Esophagus (tissue), 2 donors: ENCODE results near the gene ERC1. TPM values are rescaled to one million over a fixed set of nuclear protein-coding genes. Genes with fewer than 3 reads are reported as not detected.
"Not testable (repeated sequence)": the region's sequence is repeated elsewhere in the genome, so short reads cannot be mapped to it uniquely, and the experiment has no call there.

Experiments used
- H3K27ac ChIP-seq, 2 donors: one replicate each; pipeline ENCODE4 v1.5.1; 2013; ENCODE audit warnings: low read depth in 2 of 2, mild to moderate bottlenecking in 2 of 2, inconsistent platforms in 1 of 2, low read length in 1 of 2, moderate library complexity in 1 of 2
- H3K27me3 ChIP-seq, 2 donors: one replicate each; pipeline ENCODE4 v1.6.1; 2013; ENCODE audit warnings: low read length in 2 of 2, control low read depth in 1 of 2, mild to moderate bottlenecking in 1 of 2; ENCODE audit not compliant: insufficient read depth in 2 of 2, control insufficient read depth in 1 of 2
- H3K36me3 ChIP-seq, 2 donors: one replicate each; pipeline ENCODE4 v1.6.1; 2013; ENCODE audit warnings: low read length in 1 of 2; ENCODE audit not compliant: control insufficient read depth in 2 of 2, insufficient read depth in 2 of 2
- H3K4me1 ChIP-seq, 2 donors: one replicate each; pipeline ENCODE4 v1.6.1; 2013; ENCODE audit warnings: low read length in 1 of 2; ENCODE audit not compliant: control insufficient read depth in 2 of 2, insufficient read depth in 2 of 2
- H3K4me3 ChIP-seq, 2 donors: one replicate each; pipeline ENCODE4 v1.5.1; 2013; ENCODE audit warnings: low read length in 2 of 2, mild to moderate bottlenecking in 2 of 2, low read depth in 1 of 2, moderate library complexity in 1 of 2
- H3K9me3 ChIP-seq, 2 donors: one replicate each; pipeline ENCODE4 v1.6.1; 2013; ENCODE audit warnings: mild to moderate bottlenecking in 2 of 2, low read depth in 1 of 2, low read length in 1 of 2, moderate library complexity in 1 of 2; ENCODE audit not compliant: control insufficient read depth in 2 of 2, insufficient read depth in 1 of 2
- WGBS, 2 donors: extraction: QIAGEN DNeasy Blood & Tissue Kit; methylation state at CpG; one replicate each; pipeline ENCODE4 v1.1.7; 2013; 5-methylcytosine and 5-hydroxymethylcytosine counted together
- polyA plus RNA-seq, 2 donors: library from polyadenylated mRNA; stranded (reverse); fragments of 200-250 nt; gene quantifications; one replicate each; pipeline ENCODE4 v1.2.3, GENCODE V29; 2013
- donor health status: healthy with polysubstance abuse.
- donor health status: Bipolar disorder and iron deficiency.

ERC1 gene
- polyA plus RNA-seq, 2 donors, result 6.4 to 8.7 TPM

DNA sequence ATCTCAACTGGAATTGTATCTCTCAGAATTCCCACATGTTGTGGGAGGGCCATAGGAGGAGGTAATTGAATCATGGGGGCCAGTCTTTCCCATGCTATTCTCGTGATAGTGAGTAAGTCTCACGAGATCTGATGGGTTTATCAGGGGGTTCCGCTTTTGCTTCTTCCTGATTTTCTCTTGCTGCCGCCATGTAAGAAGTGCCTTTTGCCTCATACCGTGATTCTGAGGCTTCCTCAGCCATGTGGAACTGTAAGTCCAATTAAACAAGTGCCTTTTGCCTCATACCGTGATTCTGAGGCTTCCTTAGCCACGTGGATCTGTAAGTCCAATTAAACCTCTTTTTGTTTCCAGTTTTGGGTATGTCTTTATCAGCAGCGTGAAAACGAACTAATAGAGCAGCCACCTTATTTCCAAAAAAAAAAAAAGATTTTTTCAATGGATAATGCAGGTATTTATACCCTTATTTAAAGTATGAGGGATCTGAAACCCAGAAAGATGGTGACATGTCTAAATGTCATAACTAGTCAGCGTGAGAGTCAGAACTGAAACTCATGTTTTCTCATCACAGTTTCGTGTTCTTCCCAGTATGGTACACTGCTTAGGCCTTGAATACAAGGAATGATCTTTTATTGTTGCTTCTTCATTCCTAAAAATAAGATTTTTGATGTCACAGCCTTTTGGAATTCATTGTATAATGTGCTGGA is 89.6 kb downstream of the ERC1 start:
- Histone ChIP-seq H3K27me3 (no peaks in the 10 kb centered on the region), H3K36me3 (peaks cover 0 to 2% of the 10 kb centered on the region in 2 donors), H3K9me3 (no peaks in the 10 kb centered on the region), H3K4me3 (no peak overlapping the region), H3K4me1 (no peaks in the 10 kb centered on the region), H3K27ac (no peak overlapping the region)
- WGBS, 2 donors, result 90 to 91% methylated on average over 11 of the region's 11 CpGs

DNA sequence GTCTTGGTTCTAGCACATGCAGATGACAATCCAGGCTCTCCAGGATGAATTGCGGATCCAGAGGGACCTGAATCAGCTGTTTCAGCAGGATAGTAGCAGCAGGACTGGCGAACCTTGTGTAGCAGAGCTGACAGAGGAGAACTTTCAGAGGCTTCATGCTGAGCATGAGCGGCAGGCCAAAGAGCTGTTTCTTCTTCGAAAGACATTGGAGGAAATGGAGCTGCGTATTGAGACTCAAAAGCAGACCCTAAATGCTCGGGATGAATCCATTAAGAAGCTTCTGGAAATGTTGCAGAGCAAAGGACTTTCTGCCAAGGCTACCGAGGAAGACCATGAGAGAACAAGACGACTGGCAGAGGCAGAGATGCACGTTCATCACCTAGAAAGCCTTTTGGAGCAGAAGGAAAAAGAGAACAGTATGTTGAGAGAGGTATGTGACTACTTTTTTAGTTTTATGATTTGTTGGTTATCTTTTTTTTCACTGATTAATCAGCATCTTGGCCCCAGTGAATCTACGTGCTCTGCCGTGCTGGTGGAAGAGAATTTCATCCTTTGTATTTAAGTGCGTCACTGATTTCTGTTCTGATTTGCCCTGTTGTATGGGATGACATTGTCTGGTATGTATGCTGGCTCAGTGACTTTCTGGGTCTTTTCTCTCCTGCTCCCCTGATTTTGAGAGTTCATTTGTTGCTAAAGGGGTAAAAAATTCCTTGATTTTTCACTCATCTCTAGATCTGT is 92.3 kb downstream of the ERC1 start:
- 74 to 81% methylated on average over 12 of the region's 12 CpGs for WGBS, 2 donors
- no peaks in the 10 kb centered on the region for H3K9me3 ChIP-seq
- no peak overlapping the region for H3K4me3 ChIP-seq
- peaks cover 0 to 2% of the 10 kb centered on the region in 2 donors for H3K36me3 ChIP-seq
- H3K27me3 ChIP-seq, result no peaks in the 10 kb centered on the region
- no peak overlapping the region for H3K27ac ChIP-seq
- H3K4me1 ChIP-seq, result no peaks in the 10 kb centered on the region

DNA sequence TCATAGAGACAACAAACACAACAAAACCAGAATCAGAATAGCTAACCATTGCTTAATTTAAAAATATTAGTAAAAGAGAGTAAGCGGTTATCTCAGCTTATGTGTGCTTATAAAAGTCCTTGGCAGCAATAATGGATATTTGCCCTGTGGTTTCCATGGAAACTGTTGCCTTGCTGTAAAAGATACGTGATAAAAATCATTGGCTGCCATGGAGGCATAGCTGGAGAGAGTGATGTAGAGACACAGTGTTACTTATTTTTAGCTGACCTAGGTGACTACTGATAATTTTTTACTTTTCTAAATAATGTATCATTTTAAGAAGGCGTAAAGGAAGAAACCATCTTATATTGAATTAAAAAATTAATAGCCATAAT is 92.9 kb downstream of the ERC1 start:
- no peak overlapping the region for H3K4me3 ChIP-seq
- peaks cover 0 to 2% of the 10 kb centered on the region in 2 donors for H3K36me3 ChIP-seq
- no peaks in the 10 kb centered on the region for H3K4me1 ChIP-seq
- 50 to 59% methylated on average over 3 of the region's 3 CpGs for WGBS, 2 donors
- no peak overlapping the region for H3K27ac ChIP-seq
- H3K9me3 ChIP-seq, result no peaks in the 10 kb centered on the region
- H3K27me3 ChIP-seq, result no peaks in the 10 kb centered on the region

DNA sequence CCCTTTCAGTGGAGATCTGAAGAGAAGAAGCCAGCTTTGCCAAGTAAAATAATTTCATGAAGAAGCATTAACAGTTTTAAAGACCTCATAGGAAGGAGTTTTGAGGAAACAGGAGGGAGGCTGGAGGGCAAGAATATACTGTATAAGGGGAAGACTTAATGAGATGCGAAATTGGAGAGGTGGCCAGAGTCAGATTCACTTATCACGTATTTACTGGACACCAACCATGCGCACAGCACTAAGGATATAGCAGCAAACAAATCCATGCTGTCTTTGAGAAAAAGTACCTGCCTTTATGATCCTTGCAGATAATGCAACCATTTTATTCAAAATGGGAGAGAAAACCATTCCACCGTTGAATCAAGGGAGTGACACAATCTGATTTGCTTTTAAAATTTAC is 100.3 kb downstream of the ERC1 start:
- 70 to 82% methylated on average over 4 of the region's 4 CpGs for WGBS, 2 donors
- Histone ChIP-seq H3K27ac (no peak overlapping the region), H3K27me3 (no peaks in the 10 kb centered on the region), H3K4me3 (no peak overlapping the region), H3K9me3 (no peaks in the 10 kb centered on the region), H3K4me1 (no peaks in the 10 kb centered on the region), H3K36me3 (no peaks in the 10 kb centered on the region)

DNA sequence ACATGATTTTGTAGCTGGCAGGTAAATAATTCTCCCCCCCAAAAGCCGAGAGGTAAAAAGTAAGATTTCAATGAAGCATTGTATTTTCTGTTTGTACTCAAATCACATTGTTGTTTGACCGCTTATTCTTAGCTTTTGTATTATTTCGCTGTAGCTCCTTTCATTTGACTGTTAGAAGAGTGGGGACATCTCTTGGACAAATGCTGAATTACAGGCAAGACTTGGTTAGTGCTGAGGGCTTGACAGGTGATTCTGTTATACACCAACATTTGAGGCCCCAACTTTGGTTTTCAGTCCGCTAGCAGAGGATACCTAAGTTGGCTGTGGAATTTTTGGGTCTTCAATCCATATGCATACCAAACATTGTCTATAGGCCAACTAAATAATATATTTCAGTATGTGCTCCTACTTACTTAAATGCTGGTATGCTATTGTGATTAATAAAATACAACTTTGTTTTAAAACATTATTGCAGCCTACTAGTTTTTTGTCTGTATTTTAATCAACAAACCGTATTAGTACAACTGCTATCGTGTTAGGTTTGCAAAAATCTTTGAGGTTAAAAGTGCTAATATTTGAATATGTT is 102.2 kb downstream of the ERC1 start:
- H3K9me3 ChIP-seq, result no peaks in the 10 kb centered on the region
- WGBS, 2 donors, result 39 to 40% methylated on average over 6 of the region's 6 CpGs
- H3K4me1 ChIP-seq, result no peaks in the 10 kb centered on the region
- H3K4me3 ChIP-seq, result no peak overlapping the region
- no peaks in the 10 kb centered on the region for H3K27me3 ChIP-seq
- no peaks in the 10 kb centered on the region for H3K36me3 ChIP-seq
- H3K27ac ChIP-seq, result no peak overlapping the region

DNA sequence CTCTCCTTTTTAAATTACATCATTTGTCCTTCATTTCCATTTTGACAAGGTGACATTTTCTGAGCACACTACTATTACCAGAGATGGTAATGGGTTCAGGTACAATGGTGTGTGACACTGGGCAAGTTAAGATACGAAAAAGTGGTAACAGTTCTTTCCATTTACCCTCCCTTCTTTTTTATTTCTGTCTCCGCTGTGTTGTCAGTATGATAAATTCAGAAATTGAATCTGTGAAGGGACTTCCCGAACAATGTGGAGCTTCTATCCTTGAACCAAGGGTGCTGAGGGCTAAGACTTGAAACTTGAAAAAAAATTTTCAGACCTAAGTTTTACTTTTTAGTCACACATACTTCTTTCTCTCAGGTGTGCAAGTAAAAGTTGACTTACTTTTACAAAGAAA is 103.7 kb downstream of the ERC1 start:
- H3K36me3 ChIP-seq, result no peaks in the 10 kb centered on the region
- 87 to 89% methylated on average over 3 of the region's 3 CpGs for WGBS, 2 donors

DNA sequence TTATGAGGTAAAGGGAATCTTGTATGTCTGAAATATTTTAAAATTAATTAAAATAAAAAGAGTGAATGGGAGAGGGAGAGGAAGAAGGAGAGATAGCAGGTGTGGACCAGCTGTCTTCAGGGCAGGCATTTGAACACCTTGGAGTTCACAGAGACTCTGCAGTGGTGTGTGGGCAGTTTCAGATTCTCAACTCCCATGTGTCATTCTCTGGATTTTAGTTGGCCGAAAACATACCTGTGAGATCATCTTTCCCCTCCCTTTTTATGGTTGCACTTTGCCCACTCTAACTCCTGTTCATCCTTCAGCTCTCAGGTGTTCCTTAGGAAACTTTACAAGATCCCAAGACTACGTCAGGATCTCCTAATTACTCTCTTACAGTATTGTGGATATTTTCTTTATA is 108.1 kb downstream of the ERC1 start:
- H3K36me3 ChIP-seq, result no peaks in the 10 kb centered on the region

More for the DNA sequence above, 103.7 kb downstream of the ERC1 start:
- H3K9me3 ChIP-seq, result no peaks in the 10 kb centered on the region
- no peak overlapping the region for H3K27ac ChIP-seq
- no peaks in the 10 kb centered on the region for H3K4me1 ChIP-seq
- no peak overlapping the region for H3K4me3 ChIP-seq
- H3K27me3 ChIP-seq, result no peaks in the 10 kb centered on the region

DNA sequence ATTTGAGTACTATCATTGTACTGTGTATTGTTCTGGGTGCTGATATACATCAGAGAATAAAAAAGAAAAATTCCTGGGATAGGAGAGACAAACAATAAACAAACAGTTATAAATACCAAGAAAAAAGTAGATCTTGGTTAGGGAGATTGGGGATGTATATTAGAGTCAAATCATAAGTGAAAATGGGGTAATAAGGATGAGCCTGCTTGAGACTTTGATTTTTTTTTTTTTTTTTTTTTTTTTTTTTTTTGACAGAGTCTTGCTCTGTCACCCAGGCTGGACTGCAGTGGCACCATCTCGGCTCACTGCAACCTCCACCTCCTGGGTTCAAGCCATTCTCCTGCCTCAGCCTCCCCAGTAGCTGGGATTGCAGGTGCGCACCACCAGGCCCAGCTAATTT is 108.6 kb downstream of the ERC1 start:
- WGBS, 2 donors, result 90 to 96% methylated on average over 2 of the region's 2 CpGs
- H3K4me3 ChIP-seq, H3K9me3 ChIP-seq, H3K4me1 ChIP-seq, H3K27ac ChIP-seq, H3K27me3 ChIP-seq, H3K36me3 ChIP-seq: not testable (repeated sequence)

More for the DNA sequence above, 108.1 kb downstream of the ERC1 start:
- no peaks in the 10 kb centered on the region for H3K4me1 ChIP-seq
- no peak overlapping the region for H3K4me3 ChIP-seq
- WGBS, 2 donors, result 78 to 93% methylated on average over 2 of the region's 2 CpGs
- no peak overlapping the region for H3K27ac ChIP-seq
- H3K9me3 ChIP-seq, result no peaks in the 10 kb centered on the region
- no peaks in the 10 kb centered on the region for H3K27me3 ChIP-seq

DNA sequence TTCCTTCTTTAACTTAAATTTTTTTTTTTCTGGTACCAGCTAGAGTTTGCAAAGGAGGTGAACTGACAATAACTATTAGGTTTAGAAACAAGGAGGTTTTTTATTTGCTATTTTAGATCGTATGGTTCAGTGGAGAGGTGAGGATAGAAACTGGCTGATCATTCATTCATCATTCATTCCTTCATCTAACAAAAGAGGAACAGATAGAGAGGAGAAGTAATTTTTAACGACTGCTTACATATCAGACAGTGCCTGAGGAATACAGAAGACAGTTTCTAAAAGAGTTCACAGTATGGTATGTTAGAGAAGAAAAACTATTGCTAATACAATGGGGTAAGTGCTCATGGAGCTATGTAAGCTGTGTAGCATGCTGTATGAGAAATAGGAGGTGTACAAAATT is 111.1 kb downstream of the ERC1 start:
- Histone ChIP-seq H3K4me1 (no peaks in the 10 kb centered on the region), H3K9me3 (no peaks in the 10 kb centered on the region), H3K4me3 (no peak overlapping the region), H3K27ac (no peak overlapping the region), H3K36me3 (no peaks in the 10 kb centered on the region), H3K27me3 (no peaks in the 10 kb centered on the region)
- WGBS, 2 donors, result 74 to 82% methylated on average over 2 of the region's 2 CpGs
